A673 (cell line): ENCODE measurements around the gene WDFY4. TPM values are rescaled to one million over a fixed set of nuclear protein-coding genes. Genes with fewer than 3 reads are reported as not detected.

ENCODE experiments used
- BruUV-seq: library from RNA; stranded (reverse); fragments of 400-500 nt; replicated peaks from 2 replicates; lab custom pipeline; 2021; lab: Mats Ljungman, UMichigan
- CTCF ChIA-PET: fragments of 300-600 bp; sonication (Branson Sonifier 250); formaldehyde crosslinking; loops from one replicate; lab custom pipeline; 2022; ENCODE audit warnings: antibody characterized with exemption; lab: Charles Lee
- POLR2A ChIA-PET: fragments of 300-600 bp; sonication (Branson Sonifier 250); formaldehyde crosslinking; loops from one replicate; lab custom pipeline; 2022; ENCODE audit warnings: antibody characterized with exemption; ENCODE audit not compliant: low non-redundant PET; lab: Charles Lee
- DNase-seq: peaks from one replicate; pipeline ENCODE4 v3.0.0-alpha.2; 2015; ENCODE audit warnings: low spot score
- H3K27ac ChIP-seq: fragments of 200-600 bp; sonication (generic); 2 replicates; pipeline ENCODE4 v1.5.1; 2016; ENCODE audit warnings: mixed run types, low read depth, mild to moderate bottlenecking, mixed read lengths, antibody characterized with exemption, low read length; ENCODE audit not compliant: poor library complexity, severe bottlenecking
- H3K27me3 ChIP-seq: fragments of 200-600 bp; sonication (generic); replicated peaks from 2 replicates; pipeline ENCODE4 v1.6.1; 2017; ENCODE audit warnings: mixed run types, low read depth, mild to moderate bottlenecking, mixed read lengths, antibody characterized with exemption, low read length; ENCODE audit not compliant: insufficient read depth, poor library complexity
- H3K36me3 ChIP-seq: fragments of 200-600 bp; sonication (generic); 2 replicates; pipeline ENCODE4 v1.6.1; 2016; ENCODE audit warnings: mixed run types, mild to moderate bottlenecking, mixed read lengths, antibody characterized with exemption, low read length; ENCODE audit not compliant: insufficient read depth, poor library complexity, severe bottlenecking
- H3K4me1 ChIP-seq: fragments of 200-600 bp; sonication (generic); 2 replicates; pipeline ENCODE4 v1.6.1; 2017; ENCODE audit warnings: mixed run types, mild to moderate bottlenecking, mixed read lengths, antibody characterized with exemption, low read length; ENCODE audit not compliant: insufficient read depth, poor library complexity, severe bottlenecking
- H3K4me3 ChIP-seq: fragments of 200-600 bp; sonication (generic); 2 replicates; pipeline ENCODE4 v1.5.1; 2016; ENCODE audit warnings: low read depth, mixed run types, mild to moderate bottlenecking, mixed read lengths, low read length; ENCODE audit not compliant: poor library complexity, severe bottlenecking
- H3K9me3 ChIP-seq: fragments of 200-600 bp; sonication (generic); 2 replicates; pipeline ENCODE4 v1.6.1; 2016; ENCODE audit warnings: mixed run types, low read depth, mild to moderate bottlenecking, mixed read lengths, antibody characterized with exemption, low read length; ENCODE audit not compliant: poor library complexity, severe bottlenecking
- CTCF ChIP-seq: fragments of 300-800, 200-600 bp; sonication (generic); conservative IDR thresholded peaks from 2 replicates; pipeline ENCODE4 v1.5.1; 2017; ENCODE audit warnings: low read depth, mild to moderate bottlenecking, antibody characterized with exemption, low read length, moderate library complexity, mixed read lengths
- EZH2 ChIP-seq: fragments of 200-600 bp; sonication (generic); IDR thresholded peaks from 2 replicates; pipeline ENCODE4 v1.6.1; 2017; ENCODE audit warnings: borderline replicate concordance, low read depth, mild to moderate bottlenecking, mixed read lengths, antibody characterized with exemption, low read length; ENCODE audit not compliant: poor library complexity, severe bottlenecking
- intact Hi-C: fragments of 100-400 bp; cut with micrococcal nuclease; formaldehyde crosslinking; loops from one replicate; pipeline ENCODE4 v1.10.0; 2022; ENCODE audit not compliant: unreplicated experiment
- total RNA-seq: library from RNA; stranded (reverse); gene quantifications from 2 replicates; pipeline ENCODE4 v1.2.3, GENCODE V29; 2021

Gene WDFY4
- total RNA-seq, 1 experiment from 2014 or later = not detected

- Histone ChIP-seq H3K9me3 (no peaks in the 10 kb centered on the region), H3K27ac (no peak overlapping the region), H3K4me3 (no peak overlapping the region), H3K36me3 (no peaks in the 10 kb centered on the region), H3K4me1 (no peaks in the 10 kb centered on the region), H3K27me3 (no peaks in the 10 kb centered on the region)
- no TSS peak for BruUV-seq
- DNase-seq = no peak
- no peak for TF ChIP-seq EZH2
- TF ChIP-seq CTCF = no peak
- POLR2A ChIA-PET = no interaction called here
- CTCF ChIA-PET = no interaction called here
- intact Hi-C loops = no loop called here
Measured at GRCh38 chr10:49023752-49024151, 339.1 kb downstream of the WDFY4 start.

GRCh38 chr10:49024484-49024883, 339.8 kb downstream of the WDFY4 start:
- BruUV-seq = no TSS peak
- no peaks in the 10 kb centered on the region for H3K4me1 ChIP-seq
- DNase-seq = no peak
- H3K36me3 ChIP-seq = no peaks in the 10 kb centered on the region
- no peak overlapping the region for H3K4me3 ChIP-seq
- no peak overlapping the region for H3K27ac ChIP-seq
- H3K9me3 ChIP-seq = no peaks in the 10 kb centered on the region
- intact Hi-C loops = no loop called here
- TF ChIP-seq EZH2 (no peak), CTCF (no peak)
- H3K27me3 ChIP-seq = no peaks in the 10 kb centered on the region
- POLR2A ChIA-PET = no interaction called here
- CTCF ChIA-PET = no interaction called here

- POLR2A ChIA-PET = interaction anchor here (0.6 kb wide), 1 partner anchor 27 kb away, joined by 4 read pairs; no protein-coding TSS in a partner anchor
Measured at GRCh38 chr10:49025347-49025983, 340.8 kb downstream of the WDFY4 start.

More at GRCh38 chr10:49025347-49025983, 340.8 kb downstream of the WDFY4 start:
- Histone ChIP-seq H3K27ac (no peak overlapping the region), H3K9me3 (no peaks in the 10 kb centered on the region), H3K4me3 (no peak overlapping the region), H3K36me3 (no peaks in the 10 kb centered on the region), H3K27me3 (no peaks in the 10 kb centered on the region), H3K4me1 (no peaks in the 10 kb centered on the region)
- DNase-seq = no peak
- intact Hi-C loops = no loop called here
- no peak for TF ChIP-seq CTCF
- TF ChIP-seq EZH2 = no peak
- CTCF ChIA-PET = no interaction called here
- no TSS peak for BruUV-seq
